A673 (cell line): ENCODE data around the gene GSG1L. TPM values are rescaled to one million over a fixed set of nuclear protein-coding genes. Genes with fewer than 3 reads are reported as not detected.

ENCODE experiments used
- BruUV-seq: library from RNA; stranded (reverse); fragments of 400-500 nt; replicated peaks from 2 replicates; lab custom pipeline; 2021; lab: Mats Ljungman, UMichigan
- CTCF ChIA-PET: fragments of 300-600 bp; sonication (Branson Sonifier 250); formaldehyde crosslinking; loops from one replicate; lab custom pipeline; 2022; ENCODE audit warnings: antibody characterized with exemption; lab: Charles Lee
- POLR2A ChIA-PET: fragments of 300-600 bp; sonication (Branson Sonifier 250); formaldehyde crosslinking; loops from one replicate; lab custom pipeline; 2022; ENCODE audit warnings: antibody characterized with exemption; ENCODE audit not compliant: low non-redundant PET; lab: Charles Lee
- DNase-seq: peaks from one replicate; pipeline ENCODE4 v3.0.0-alpha.2; 2015; ENCODE audit warnings: low spot score
- H3K27ac ChIP-seq: fragments of 200-600 bp; sonication (generic); 2 replicates; pipeline ENCODE4 v1.5.1; 2016; ENCODE audit warnings: mixed run types, low read depth, mild to moderate bottlenecking, mixed read lengths, antibody characterized with exemption, low read length; ENCODE audit not compliant: poor library complexity, severe bottlenecking
- H3K27me3 ChIP-seq: fragments of 200-600 bp; sonication (generic); replicated peaks from 2 replicates; pipeline ENCODE4 v1.6.1; 2017; ENCODE audit warnings: mixed run types, low read depth, mild to moderate bottlenecking, mixed read lengths, antibody characterized with exemption, low read length; ENCODE audit not compliant: insufficient read depth, poor library complexity
- H3K36me3 ChIP-seq: fragments of 200-600 bp; sonication (generic); 2 replicates; pipeline ENCODE4 v1.6.1; 2016; ENCODE audit warnings: mixed run types, mild to moderate bottlenecking, mixed read lengths, antibody characterized with exemption, low read length; ENCODE audit not compliant: insufficient read depth, poor library complexity, severe bottlenecking
- H3K4me1 ChIP-seq: fragments of 200-600 bp; sonication (generic); 2 replicates; pipeline ENCODE4 v1.6.1; 2017; ENCODE audit warnings: mixed run types, mild to moderate bottlenecking, mixed read lengths, antibody characterized with exemption, low read length; ENCODE audit not compliant: insufficient read depth, poor library complexity, severe bottlenecking
- H3K4me3 ChIP-seq: fragments of 200-600 bp; sonication (generic); 2 replicates; pipeline ENCODE4 v1.5.1; 2016; ENCODE audit warnings: low read depth, mixed run types, mild to moderate bottlenecking, mixed read lengths, low read length; ENCODE audit not compliant: poor library complexity, severe bottlenecking
- H3K9me3 ChIP-seq: fragments of 200-600 bp; sonication (generic); 2 replicates; pipeline ENCODE4 v1.6.1; 2016; ENCODE audit warnings: mixed run types, low read depth, mild to moderate bottlenecking, mixed read lengths, antibody characterized with exemption, low read length; ENCODE audit not compliant: poor library complexity, severe bottlenecking
- EZH2 ChIP-seq: fragments of 200-600 bp; sonication (generic); IDR thresholded peaks from 2 replicates; pipeline ENCODE4 v1.6.1; 2017; ENCODE audit warnings: borderline replicate concordance, low read depth, mild to moderate bottlenecking, mixed read lengths, antibody characterized with exemption, low read length; ENCODE audit not compliant: poor library complexity, severe bottlenecking
- intact Hi-C: fragments of 100-400 bp; cut with micrococcal nuclease; formaldehyde crosslinking; loops from one replicate; pipeline ENCODE4 v1.10.0; 2022; ENCODE audit not compliant: unreplicated experiment
- total RNA-seq: library from RNA; stranded (reverse); gene quantifications from 2 replicates; pipeline ENCODE4 v1.2.3, GENCODE V29; 2021
- TF ChIP-seq, protein P1 (sequence below): fragments of 300-800, 200-600 bp; sonication (generic); conservative IDR thresholded peaks from 2 replicates; pipeline ENCODE4 v1.5.1; 2017; ENCODE audit warnings: low read depth, mild to moderate bottlenecking, antibody characterized with exemption, low read length, moderate library complexity, mixed read lengths

GSG1L gene
- total RNA-seq, 1 experiment from 2014 or later = not detected

DNA sequence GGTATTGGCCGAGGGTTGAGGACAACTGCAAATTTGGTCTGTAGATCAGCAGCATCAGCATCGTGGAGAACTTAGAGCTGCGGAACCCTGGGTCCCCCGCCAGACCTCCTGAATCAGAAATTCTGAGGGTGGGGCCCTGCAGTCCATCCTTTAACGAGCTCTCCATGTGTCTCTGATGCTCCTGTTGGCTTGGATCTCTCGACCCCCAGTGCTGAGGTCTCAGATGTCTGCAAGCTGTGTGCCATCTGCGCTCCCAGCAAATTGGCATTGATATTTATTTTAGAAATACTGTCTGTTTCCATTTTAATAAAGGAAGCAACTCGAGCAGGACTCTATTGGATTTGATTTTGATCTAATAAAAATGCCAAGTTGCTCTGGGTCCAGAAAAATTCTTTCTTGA, 263.6 kb downstream of the GSG1L start:
- H3K4me1 ChIP-seq = no peaks in the 10 kb centered on the region
- H3K9me3 ChIP-seq = no peaks in the 10 kb centered on the region
- ChIA-PET CTCF (no interaction called here), POLR2A (no interaction called here)
- DNase-seq = no peak
- no peaks in the 10 kb centered on the region for H3K36me3 ChIP-seq
- TF ChIP-seq, protein P1, sequence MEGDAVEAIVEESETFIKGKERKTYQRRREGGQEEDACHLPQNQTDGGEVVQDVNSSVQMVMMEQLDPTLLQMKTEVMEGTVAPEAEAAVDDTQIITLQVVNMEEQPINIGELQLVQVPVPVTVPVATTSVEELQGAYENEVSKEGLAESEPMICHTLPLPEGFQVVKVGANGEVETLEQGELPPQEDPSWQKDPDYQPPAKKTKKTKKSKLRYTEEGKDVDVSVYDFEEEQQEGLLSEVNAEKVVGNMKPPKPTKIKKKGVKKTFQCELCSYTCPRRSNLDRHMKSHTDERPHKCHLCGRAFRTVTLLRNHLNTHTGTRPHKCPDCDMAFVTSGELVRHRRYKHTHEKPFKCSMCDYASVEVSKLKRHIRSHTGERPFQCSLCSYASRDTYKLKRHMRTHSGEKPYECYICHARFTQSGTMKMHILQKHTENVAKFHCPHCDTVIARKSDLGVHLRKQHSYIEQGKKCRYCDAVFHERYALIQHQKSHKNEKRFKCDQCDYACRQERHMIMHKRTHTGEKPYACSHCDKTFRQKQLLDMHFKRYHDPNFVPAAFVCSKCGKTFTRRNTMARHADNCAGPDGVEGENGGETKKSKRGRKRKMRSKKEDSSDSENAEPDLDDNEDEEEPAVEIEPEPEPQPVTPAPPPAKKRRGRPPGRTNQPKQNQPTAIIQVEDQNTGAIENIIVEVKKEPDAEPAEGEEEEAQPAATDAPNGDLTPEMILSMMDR = no peak
- no peak for TF ChIP-seq EZH2
- intact Hi-C loops = no loop called here
- H3K27ac ChIP-seq = no peak overlapping the region
- peaks cover 35% of the 10 kb centered on the region for H3K27me3 ChIP-seq
- BruUV-seq = no TSS peak
- no peak overlapping the region for H3K4me3 ChIP-seq

DNA sequence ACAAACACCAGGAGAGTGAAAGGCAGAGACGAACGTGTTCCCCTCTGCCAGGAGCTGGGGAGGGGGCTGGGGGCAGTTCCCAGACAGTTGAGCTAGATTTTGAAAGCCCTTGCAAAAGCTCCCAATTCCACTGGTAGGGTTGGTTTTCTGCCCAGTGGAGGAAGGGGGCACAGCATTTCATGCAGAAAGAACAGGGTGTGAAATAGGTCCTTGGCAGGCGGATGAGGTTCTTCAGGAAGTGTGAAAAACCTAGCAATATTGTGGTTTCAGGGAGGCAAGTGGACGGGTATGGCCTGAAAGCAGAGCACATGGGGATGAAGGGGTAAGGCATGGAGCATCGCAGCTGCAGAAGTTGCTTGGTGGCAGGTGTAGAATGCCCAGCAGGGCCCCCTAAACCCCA, 265.3 kb downstream of the GSG1L start:
- ChIA-PET POLR2A (no interaction called here), CTCF (no interaction called here)
- TF ChIP-seq, protein P1 = no peak
- no peak for TF ChIP-seq EZH2
- no peak for DNase-seq
- H3K4me3 ChIP-seq = no peak overlapping the region
- H3K27ac ChIP-seq = no peak overlapping the region
- no peaks in the 10 kb centered on the region for H3K9me3 ChIP-seq
- H3K36me3 ChIP-seq = no peaks in the 10 kb centered on the region
- H3K27me3 ChIP-seq = peaks cover 26% of the 10 kb centered on the region
- H3K4me1 ChIP-seq = no peaks in the 10 kb centered on the region
- BruUV-seq = no TSS peak
- intact Hi-C loops = no loop called here

- POLR2A ChIA-PET = interaction anchor here (0.7 kb wide), 1 partner anchor 38 kb away, joined by 3 read pairs; no protein-coding TSS in a partner anchor
- CTCF ChIA-PET = no interaction called here
- intact Hi-C loops = no loop called here
- TF ChIP-seq, protein P1 = no peak
- no peak for TF ChIP-seq EZH2
- H3K9me3 ChIP-seq = no peaks in the 10 kb centered on the region
- no peak overlapping the region for H3K4me3 ChIP-seq
- H3K4me1 ChIP-seq = no peaks in the 10 kb centered on the region
- no TSS peak for BruUV-seq
- DNase-seq = peak; percentile 49
- no peaks in the 10 kb centered on the region for H3K36me3 ChIP-seq
- peaks cover 13% of the 10 kb centered on the region for H3K27me3 ChIP-seq
- no peak overlapping the region for H3K27ac ChIP-seq
These were observed 267.4 kb downstream of the GSG1L start for GRCh38 chr16:27795992-27796614.
